Fibroblast of villous mesenchyme (primary cell): ENCODE results near the gene RUFY4. TPM values are rescaled to one million over a fixed set of nuclear protein-coding genes. Genes with fewer than 3 reads are reported as not detected.

Experiments used
- DNase-seq: peaks from one replicate; pipeline ENCODE4 v3.0.0-alpha.2; 2010; ENCODE audit warnings: low read depth
- H3K4me3 ChIP-seq: 2 replicates; pipeline ENCODE4 v1.5.1; 2011; ENCODE audit warnings: low read depth, mild to moderate bottlenecking, low read length
- total RNA-seq: library from RNA; depleted of rRNA; stranded (reverse); fragments of >200 nt; gene quantifications from 2 replicates; pipeline ENCODE4 v1.2.3, GENCODE V29; 2012
- TF ChIP-seq, protein P1 (sequence below): IDR thresholded peaks from 2 replicates; pipeline ENCODE4 v1.5.1; 2012; ENCODE audit warnings: low read depth, mild to moderate bottlenecking, low read length; ENCODE audit not compliant: insufficient read depth

Gene RUFY4
- total RNA-seq, 1 donor, result not detected

DNA sequence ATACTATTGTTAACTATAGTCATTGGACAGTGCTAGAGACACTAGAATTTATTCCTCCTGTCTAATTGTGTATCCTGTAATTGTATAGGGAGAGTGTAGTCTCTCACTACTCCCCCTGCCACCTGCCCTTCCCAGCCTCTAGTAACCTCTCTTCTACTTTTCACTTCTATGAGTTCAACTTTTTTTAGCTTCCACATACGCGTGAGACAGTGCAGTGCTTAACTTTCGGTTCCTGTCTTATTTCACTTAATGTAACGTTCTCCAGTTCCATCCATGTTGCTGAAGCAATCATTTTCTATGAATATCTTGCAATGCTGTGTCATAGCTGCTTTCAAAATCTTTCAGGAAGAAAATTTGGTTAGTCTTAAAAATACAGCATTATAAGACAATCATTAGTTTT lies 22.8 kb upstream of the RUFY4 start:
- TF ChIP-seq, protein P1, sequence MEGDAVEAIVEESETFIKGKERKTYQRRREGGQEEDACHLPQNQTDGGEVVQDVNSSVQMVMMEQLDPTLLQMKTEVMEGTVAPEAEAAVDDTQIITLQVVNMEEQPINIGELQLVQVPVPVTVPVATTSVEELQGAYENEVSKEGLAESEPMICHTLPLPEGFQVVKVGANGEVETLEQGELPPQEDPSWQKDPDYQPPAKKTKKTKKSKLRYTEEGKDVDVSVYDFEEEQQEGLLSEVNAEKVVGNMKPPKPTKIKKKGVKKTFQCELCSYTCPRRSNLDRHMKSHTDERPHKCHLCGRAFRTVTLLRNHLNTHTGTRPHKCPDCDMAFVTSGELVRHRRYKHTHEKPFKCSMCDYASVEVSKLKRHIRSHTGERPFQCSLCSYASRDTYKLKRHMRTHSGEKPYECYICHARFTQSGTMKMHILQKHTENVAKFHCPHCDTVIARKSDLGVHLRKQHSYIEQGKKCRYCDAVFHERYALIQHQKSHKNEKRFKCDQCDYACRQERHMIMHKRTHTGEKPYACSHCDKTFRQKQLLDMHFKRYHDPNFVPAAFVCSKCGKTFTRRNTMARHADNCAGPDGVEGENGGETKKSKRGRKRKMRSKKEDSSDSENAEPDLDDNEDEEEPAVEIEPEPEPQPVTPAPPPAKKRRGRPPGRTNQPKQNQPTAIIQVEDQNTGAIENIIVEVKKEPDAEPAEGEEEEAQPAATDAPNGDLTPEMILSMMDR, result no peak
- H3K4me3 ChIP-seq, result no peak overlapping the region
- DNase-seq, result peak; percentile 18

DNA sequence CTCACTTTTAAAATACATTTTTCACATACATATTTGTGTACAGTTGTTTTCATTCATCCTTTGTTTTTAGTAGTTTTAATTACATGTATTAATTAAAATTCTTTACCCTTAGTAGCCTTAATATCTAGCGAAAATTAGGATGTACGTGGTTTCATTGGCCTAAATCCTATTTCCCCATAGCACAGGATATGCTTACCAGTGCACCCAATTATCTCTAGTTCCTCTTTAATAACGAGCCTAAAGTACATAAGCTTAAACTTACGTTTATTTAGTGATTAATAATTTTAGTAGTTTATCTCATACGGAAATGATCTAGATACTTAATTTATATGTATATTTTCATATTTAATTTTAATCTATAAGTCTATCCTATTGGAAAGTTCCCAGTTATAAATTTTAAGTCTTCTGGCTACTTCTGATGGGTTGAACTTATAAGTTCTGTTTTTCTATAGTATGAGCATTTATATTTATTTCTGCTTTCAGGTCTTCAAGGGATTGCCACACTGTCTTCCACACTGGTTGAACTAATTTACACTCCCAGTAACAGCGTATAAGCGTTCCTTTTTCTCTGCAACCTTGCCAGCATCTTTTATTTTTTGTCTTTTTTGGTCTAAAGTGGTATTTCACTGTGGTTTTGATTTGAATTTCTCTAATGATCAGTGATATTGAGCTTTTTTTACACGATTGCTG lies 21.4 kb upstream of the RUFY4 start:
- TF ChIP-seq, protein P1, result no peak
- DNase-seq, result no peak
- no peak overlapping the region for H3K4me3 ChIP-seq

DNA sequence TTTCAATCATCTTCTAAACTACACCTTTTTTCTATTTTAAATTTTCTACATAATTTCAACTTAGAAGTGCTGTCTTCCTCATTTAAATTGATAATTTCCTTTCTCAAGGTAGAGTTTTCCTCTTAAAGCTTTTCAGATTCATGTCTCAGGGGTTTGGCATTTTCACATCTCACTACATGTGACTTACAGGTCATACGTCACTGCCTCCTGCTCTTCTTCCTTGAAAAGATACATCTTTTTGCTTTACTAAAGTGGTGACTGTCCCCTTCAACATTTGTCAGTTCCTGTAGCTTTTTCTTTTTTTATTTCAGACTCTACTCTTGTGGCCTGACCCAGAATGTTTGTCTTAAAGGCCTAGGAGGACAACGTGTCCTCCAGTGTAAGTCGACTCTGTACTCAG lies 17.1 kb upstream of the RUFY4 start:
- H3K4me3 ChIP-seq, result no peak overlapping the region
- DNase-seq, result no peak
- TF ChIP-seq, protein P1, result no peak

DNA sequence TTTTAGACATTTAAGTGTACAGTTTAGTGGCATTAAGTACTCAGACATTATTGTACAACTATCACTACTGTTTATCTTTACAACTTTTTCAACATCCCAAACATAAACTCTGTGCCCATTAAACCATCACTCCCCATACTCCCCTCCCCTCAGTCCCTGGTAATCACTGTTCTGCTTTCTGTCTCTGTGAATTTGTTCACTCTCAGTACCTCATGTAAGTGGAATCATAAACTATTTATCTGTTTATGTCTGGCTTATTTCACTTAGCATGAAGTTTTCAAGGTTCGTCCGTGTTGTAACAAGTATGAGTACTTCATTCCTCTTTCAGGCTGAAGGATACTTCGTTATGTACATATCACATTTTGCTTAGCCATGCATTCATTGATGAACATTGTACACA lies 9.8 kb upstream of the RUFY4 start:
- peak; percentile 92 for DNase-seq
- no peak overlapping the region for H3K4me3 ChIP-seq
- TF ChIP-seq, protein P1, result no peak

DNA sequence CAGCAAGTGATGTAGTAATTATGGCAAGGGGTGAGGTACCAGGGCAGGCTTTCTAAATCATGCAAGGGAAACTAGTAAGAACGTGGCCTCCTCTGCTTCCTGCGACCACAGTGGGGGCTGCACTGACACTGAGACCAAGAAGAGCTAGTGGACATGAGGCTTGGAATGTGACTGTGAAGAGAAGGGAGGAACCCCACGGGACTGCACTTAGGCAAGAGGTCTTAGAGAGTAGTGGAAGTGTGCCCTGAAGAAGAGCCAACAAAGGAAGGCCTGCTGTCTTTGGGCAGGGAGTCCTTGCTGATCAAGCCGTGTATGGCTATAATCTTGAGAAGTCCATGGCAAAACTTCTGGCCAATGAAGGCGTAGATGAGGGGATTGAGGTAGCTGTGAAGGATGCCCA lies 8.9 kb upstream of the RUFY4 start:
- TF ChIP-seq, protein P1, result no peak
- DNase-seq, result peak; percentile 18
- H3K4me3 ChIP-seq, result no peak overlapping the region

DNA sequence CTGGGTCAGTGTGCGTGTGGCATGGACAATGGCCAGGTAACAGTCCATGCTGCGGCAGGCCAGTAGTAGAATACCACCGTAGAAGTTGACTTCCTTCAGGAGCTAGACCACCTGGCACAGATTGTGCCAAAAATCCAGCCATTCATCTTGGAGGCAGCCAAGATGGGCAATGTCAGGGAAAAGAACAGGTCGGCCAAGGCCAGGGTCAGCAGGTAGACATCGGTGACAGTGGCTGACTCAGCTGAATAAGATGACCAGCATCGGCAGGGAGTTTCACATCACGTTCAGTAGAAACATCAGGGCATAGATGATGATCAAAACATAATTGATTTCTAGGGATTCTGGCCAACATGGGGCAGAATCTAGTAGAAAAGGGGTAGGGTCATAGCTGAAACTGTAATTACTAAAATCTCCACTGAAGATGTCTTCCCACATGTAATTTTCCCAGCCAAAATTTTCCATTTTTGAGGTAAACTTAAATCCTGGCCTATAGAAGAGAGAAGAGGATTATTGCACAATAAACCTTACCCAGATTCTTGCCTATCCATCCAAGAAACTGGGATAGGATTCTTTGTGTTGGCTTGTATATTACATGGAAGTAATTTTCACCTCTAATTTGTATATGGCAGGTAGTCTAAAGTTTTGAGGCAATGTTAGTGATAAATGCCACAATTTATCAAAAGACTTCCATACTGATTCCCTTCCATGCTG lies 7.9 kb upstream of the RUFY4 start:
- no peak overlapping the region for H3K4me3 ChIP-seq
- DNase-seq, result no peak
- TF ChIP-seq, protein P1, result no peak
